A549 (cell line): Measurements from ENCODE around the gene CEACAM16.

Source experiments
- CHD2 ChIP-seq: fragments of 150-350 bp; IDR thresholded peaks from 2 replicates; pipeline ENCODE4 v1.6.1; 2014; ENCODE audit warnings: low read length; ENCODE audit not compliant: partially characterized antibody
- EHMT2 ChIP-seq: fragments of 200-600 bp; sonication (generic); IDR thresholded peaks from 2 replicates; pipeline ENCODE4 v1.6.1; 2016; ENCODE audit warnings: antibody characterized with exemption, low read depth, mild to moderate bottlenecking, moderate library complexity
- POLR2A ChIP-seq: IDR thresholded peaks from 2 replicates; pipeline ENCODE4 v1.6.1; 2012; ENCODE audit warnings: mild to moderate bottlenecking, low read length
- RAD21 ChIP-seq, 2 experiments: fragments of >200 bp in 1 of 2; sonication (Bioruptor Twin) in 1 of 2; formaldehyde crosslinking in 1 of 2; IDR thresholded peaks in 1 of 2; conservative IDR thresholded peaks in 1 of 2; 2 replicates in 1 of 2; 3 replicates in 1 of 2; pipeline ENCODE4 v1.6.1; 2012 to 2018; ENCODE audit warnings: inconsistent platforms in 1 of 2
- SMC3 ChIP-seq: fragments of >200 bp; sonication (Bioruptor Twin); formaldehyde crosslinking; IDR thresholded peaks from 3 replicates; pipeline ENCODE4 v1.6.1; 2018; ENCODE audit warnings: inconsistent platforms
- SREBF2 ChIP-seq: fragments of 450-650 bp; IDR thresholded peaks from 2 replicates; pipeline ENCODE4 v1.6.1; 2014; ENCODE audit warnings: mild to moderate bottlenecking, moderate library complexity
- TP53 ChIP-seq: fragments of 250-450 bp; sonication (Bioruptor Pico); IDR thresholded peaks from 2 replicates; pipeline ENCODE4 v1.5.0; 2021; ENCODE audit warnings: mild to moderate bottlenecking, moderate library complexity
- ZFP36 ChIP-seq: fragments of 450-650 bp; IDR thresholded peaks from 2 replicates; pipeline ENCODE4 v1.6.1; 2014; ENCODE audit warnings: borderline replicate concordance; ENCODE audit not compliant: partially characterized antibody
- TF ChIP-seq, protein P1 (sequence below): fragments of >200 bp; sonication (Bioruptor Twin); formaldehyde crosslinking; IDR thresholded peaks from 3 replicates; pipeline ENCODE4 v1.5.1; 2016

- TF ChIP-seq RAD21 (conservative IDR thresholded peaks at IDR 0.05 in 1 of 2, IDR thresholded peaks at IDR 0.05 in 1 of 2) = no peak; a peak in 2 of 5 replicates
- no peak for TF ChIP-seq EHMT2
- TF ChIP-seq, protein P1, sequence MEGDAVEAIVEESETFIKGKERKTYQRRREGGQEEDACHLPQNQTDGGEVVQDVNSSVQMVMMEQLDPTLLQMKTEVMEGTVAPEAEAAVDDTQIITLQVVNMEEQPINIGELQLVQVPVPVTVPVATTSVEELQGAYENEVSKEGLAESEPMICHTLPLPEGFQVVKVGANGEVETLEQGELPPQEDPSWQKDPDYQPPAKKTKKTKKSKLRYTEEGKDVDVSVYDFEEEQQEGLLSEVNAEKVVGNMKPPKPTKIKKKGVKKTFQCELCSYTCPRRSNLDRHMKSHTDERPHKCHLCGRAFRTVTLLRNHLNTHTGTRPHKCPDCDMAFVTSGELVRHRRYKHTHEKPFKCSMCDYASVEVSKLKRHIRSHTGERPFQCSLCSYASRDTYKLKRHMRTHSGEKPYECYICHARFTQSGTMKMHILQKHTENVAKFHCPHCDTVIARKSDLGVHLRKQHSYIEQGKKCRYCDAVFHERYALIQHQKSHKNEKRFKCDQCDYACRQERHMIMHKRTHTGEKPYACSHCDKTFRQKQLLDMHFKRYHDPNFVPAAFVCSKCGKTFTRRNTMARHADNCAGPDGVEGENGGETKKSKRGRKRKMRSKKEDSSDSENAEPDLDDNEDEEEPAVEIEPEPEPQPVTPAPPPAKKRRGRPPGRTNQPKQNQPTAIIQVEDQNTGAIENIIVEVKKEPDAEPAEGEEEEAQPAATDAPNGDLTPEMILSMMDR = no peak
- peak; percentile 12 for TF ChIP-seq CHD2
- peak; percentile 33; the same call in 1 of the 3 replicates for TF ChIP-seq SMC3
- no peak for TF ChIP-seq ZFP36
- TF ChIP-seq TP53 (CRISPR knock-in tag) = peak; percentile 56; the same call in 1 of the 2 replicates
- TF ChIP-seq SREBF2 = no peak
- no peak for TF ChIP-seq POLR2A
Observed at GRCh38 chr19:44752816-44753625, 54.1 kb downstream of the CEACAM16 start.
